GM12878 (cell line): ENCODE results near the gene CARD11. TPM values are rescaled to one million over a fixed set of nuclear protein-coding genes. Genes with fewer than 3 reads are reported as not detected.

Experiments
- BCL11A ChIP-seq: IDR thresholded peaks from 2 replicates; pipeline ENCODE4 v1.6.1; 2011; ENCODE audit warnings: low read depth, low read length
- BHLHE40 ChIP-seq, 2 experiments: fragments of 450-650 bp in 1 of 2; IDR thresholded peaks; 2 replicates each; pipeline ENCODE4 v1.6.1; 2011 to 2017; ENCODE audit warnings: low read depth in 2 of 2, borderline replicate concordance in 1 of 2, improper control_type of control experiment in 1 of 2, low read length in 1 of 2, mild to moderate bottlenecking in 1 of 2
- CBFB ChIP-seq: IDR thresholded peaks from 2 replicates; pipeline ENCODE4 v1.6.1; 2016; ENCODE audit warnings: antibody characterized with exemption, low read depth
- CHD1 ChIP-seq: IDR thresholded peaks from 2 replicates; pipeline ENCODE4 v1.6.1; 2012; ENCODE audit warnings: low read depth, low read length, improper control_type of control experiment
- CHD2 ChIP-seq: IDR thresholded peaks from 2 replicates; pipeline ENCODE4 v1.6.1; 2011; ENCODE audit warnings: low read depth, low read length, improper control_type of control experiment, borderline replicate concordance
- CREM ChIP-seq: IDR thresholded peaks from 2 replicates; pipeline ENCODE4 v1.6.1; 2014; ENCODE audit warnings: antibody characterized with exemption, low read depth
- GABPA ChIP-seq: IDR thresholded peaks from 2 replicates; pipeline ENCODE4 v1.6.1; 2014; ENCODE audit warnings: antibody characterized with exemption, low read depth, mild to moderate bottlenecking, inconsistent platforms
- HDAC6 ChIP-seq: fragments of 200-600 bp; sonication (generic); IDR thresholded peaks from one replicate; pipeline ENCODE4 v1.8.0; 2017; ENCODE audit warnings: antibody characterized with exemption; ENCODE audit not compliant: unreplicated experiment
- IKZF2 ChIP-seq, 2 experiments: fragments of 450-650 bp; IDR thresholded peaks; 2 replicates each; pipeline ENCODE4 v1.6.1; 2017; ENCODE audit warnings: mild to moderate bottlenecking in 2 of 2, moderate library complexity in 2 of 2
- KAT2A ChIP-seq: conservative IDR thresholded peaks from 2 replicates; pipeline ENCODE4 v1.6.1; 2011; ENCODE audit warnings: low read depth, low read length; ENCODE audit not compliant: control insufficient read depth
- MEF2B ChIP-seq: fragments of 450-650 bp; IDR thresholded peaks from 2 replicates; pipeline ENCODE4 v1.6.1; 2018; ENCODE audit warnings: mild to moderate bottlenecking, moderate library complexity; ENCODE audit not compliant: partially characterized antibody, poor library complexity, severe bottlenecking
- NR2C2 ChIP-seq: IDR thresholded peaks from 2 replicates; pipeline ENCODE4 v1.6.1; 2011; ENCODE audit warnings: borderline replicate concordance, low read depth; ENCODE audit not compliant: control insufficient read depth, insufficient read length
- PAX8 ChIP-seq: fragments of 450-650 bp; IDR thresholded peaks from 2 replicates; pipeline ENCODE4 v1.6.1; 2017; ENCODE audit warnings: mild to moderate bottlenecking, moderate library complexity
- RBBP5 ChIP-seq: fragments of 200-600 bp; sonication (generic); conservative IDR thresholded peaks from 2 replicates; pipeline ENCODE4 v1.6.1; 2016
- SMARCA5 ChIP-seq: fragments of 450-650 bp; IDR thresholded peaks from 2 replicates; pipeline ENCODE4 v1.6.1; 2017; ENCODE audit warnings: mild to moderate bottlenecking
- SPI1 ChIP-seq: IDR thresholded peaks from 2 replicates; pipeline ENCODE4 v1.6.1; 2011; ENCODE audit warnings: low read depth, mild to moderate bottlenecking, low read length, moderate library complexity, borderline replicate concordance; ENCODE audit not compliant: insufficient read depth
- SRF ChIP-seq, 2 experiments: IDR thresholded peaks; 2 replicates each; pipeline ENCODE4 v1.6.1; 2011; ENCODE audit warnings: low read depth in 2 of 2, low read length in 2 of 2, mild to moderate bottlenecking in 1 of 2, moderate library complexity in 1 of 2
- STAT1 ChIP-seq: fragments of 450-650 bp; conservative IDR thresholded peaks from 2 replicates; pipeline ENCODE4 v1.6.1; 2014; ENCODE audit warnings: antibody characterized with exemption, mild to moderate bottlenecking
- TAF1 ChIP-seq: IDR thresholded peaks from 2 replicates; pipeline ENCODE4 v1.6.1; 2011; ENCODE audit warnings: mild to moderate bottlenecking, low read depth, low read length, borderline replicate concordance
- YY1 ChIP-seq: IDR thresholded peaks from 2 replicates; pipeline ENCODE4 v1.6.1; 2011; ENCODE audit warnings: low read depth, mild to moderate bottlenecking, low read length
- ZNF24 ChIP-seq: fragments of 450-650 bp; IDR thresholded peaks from 2 replicates; pipeline ENCODE4 v1.6.1; 2017; ENCODE audit warnings: antibody characterized with exemption, mild to moderate bottlenecking
- ZNF274 ChIP-seq: IDR thresholded peaks from one replicate; pipeline ENCODE4 v1.8.0; 2011; ENCODE audit not compliant: insufficient read length, insufficient read depth
- ZNF622 ChIP-seq: fragments of 450-650 bp; IDR thresholded peaks from 2 replicates; pipeline ENCODE4 v1.6.1; 2017; ENCODE audit warnings: mild to moderate bottlenecking, inconsistent platforms
- polyA plus RNA-seq, 11 experiments: library from polyadenylated mRNA; depleted of rRNA in 4 of 11; unstranded in 6 of 11; stranded (reverse) in 5 of 11; fragments of >200 nt; fragmentation: Nextera tagmentation in 4 of 11; fragmentation: Illumina TruSeq in 1 of 11; extraction: Ambion mirVana in 4 of 11; extraction: Trizol in 1 of 11; gene quantifications; 1 replicate in 1 of 11; 2 replicates in 10 of 11; pipeline versions ENCODE4 v1.2.1 to v1.2.3, GENCODE V29; 2011 to 2016; ENCODE audit warnings: inconsistent platforms in 2 of 11, missing spikeins in 2 of 11, low read depth in 1 of 11
- total RNA-seq, 4 experiments: library from RNA; depleted of rRNA in 3 of 4; stranded (reverse); fragments of >200 nt in 3 of 4; fragmentation: Illumina TruSeq in 1 of 4; extraction: Trizol in 1 of 4; gene quantifications; 2 replicates each; pipeline versions ENCODE4 v1.2.1 to v1.2.3, GENCODE V29; 2013 to 2021
- TF ChIP-seq, protein P1 (sequence below): fragments of 450-650 bp; formaldehyde crosslinking; IDR thresholded peaks from 2 replicates; pipeline ENCODE4 v1.4.0; 2022; ENCODE audit warnings: mild to moderate bottlenecking, moderate library complexity
- TF ChIP-seq, protein P2 (sequence below): fragments of 450-650 bp; IDR thresholded peaks from 2 replicates; pipeline ENCODE4 v1.6.1; 2014; ENCODE audit warnings: mild to moderate bottlenecking
- TF ChIP-seq, protein P3 (sequence below): IDR thresholded peaks from 2 replicates; pipeline ENCODE4 v1.6.1; 2011; ENCODE audit warnings: low read depth, mild to moderate bottlenecking, low read length, moderate library complexity, borderline replicate concordance; ENCODE audit errors: extremely low read depth
- TF ChIP-seq, protein P4 (sequence below): fragments of 150-350 bp; IDR thresholded peaks from 2 replicates; pipeline ENCODE4 v1.6.1; 2014; ENCODE audit warnings: mild to moderate bottlenecking, low read depth, low read length

CARD11 gene
- total and polyA plus RNA-seq, 10 of the 15 experiments (the other 5 are each of a cell fraction or from before 2014, with no cell fraction given), result 0.27 to 72.0 (median 28.4) TPM

DNA sequence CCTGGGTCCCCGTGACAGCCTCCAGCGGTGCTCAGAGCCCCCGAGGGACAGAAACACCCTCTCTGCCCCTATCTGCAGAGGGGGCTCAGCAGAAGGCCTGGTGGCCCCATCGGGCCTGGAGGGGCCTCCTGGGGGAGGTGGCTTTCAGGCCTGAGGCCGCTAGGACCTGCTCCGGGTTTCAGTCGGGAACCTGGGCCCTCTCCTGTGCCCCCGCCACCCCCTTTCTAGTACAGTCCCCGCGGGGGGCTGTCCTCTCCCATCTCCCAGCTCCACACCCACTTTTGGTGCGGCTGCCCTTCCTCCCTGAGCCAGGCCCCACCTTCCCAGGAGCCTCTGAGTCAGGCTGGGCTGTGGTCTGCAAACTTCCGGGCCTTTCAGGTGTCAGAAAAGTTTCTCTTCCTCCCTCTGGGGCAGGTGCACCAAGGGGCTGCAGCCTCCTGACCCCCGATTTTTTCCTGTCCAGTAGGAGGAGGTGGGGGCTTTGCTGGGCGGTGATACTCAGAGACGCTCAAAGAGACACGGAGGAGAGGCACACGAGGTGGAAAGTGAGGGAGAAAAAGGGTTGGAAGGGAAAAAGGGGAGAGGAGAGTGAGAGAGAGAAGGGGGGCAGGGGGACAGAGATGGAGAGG, 692 bp downstream of the CARD11 start (continued):
- TF ChIP-seq CREM (peak; percentile 22; the same call in 1 of the 2 replicates), ZNF24 (no peak), TAF1 (peak; percentile 26; the same call in 1 of the 2 replicates), RBBP5 (no peak), CBFB (no peak), IKZF2 (IDR thresholded peaks at IDR 0.05) (peak; percentile 68 to 74), MEF2B (peak; percentile 48), BHLHE40 (IDR thresholded peaks at IDR 0.05; ENCODE audit: borderline replicate concordance in 1 of 2, low read depth in 2 of 2, low read length in 1 of 2) (peak in 1 of 2 experiments; percentile 22; a peak in 1 of 4 replicates), SMARCA5 (no peak), HDAC6 (no peak), NR2C2 (no peak), SPI1 (peak; percentile 88), STAT1 (no peak), CHD1 (0 out of 2 replicates have a peak, but pooled peaks have one; percentile 20), BCL11A (no peak), YY1 (no peak), ZNF622 (no peak), SRF (IDR thresholded peaks at IDR 0.05; ENCODE audit: low read depth in 2 of 2, low read length in 2 of 2) (no peak), PAX8 (no peak), ZNF274 (no peak), GABPA (no peak), KAT2A (no peak), CHD2 (peak; percentile 44; the same call in 1 of the 2 replicates)
- TF ChIP-seq, protein P1, sequence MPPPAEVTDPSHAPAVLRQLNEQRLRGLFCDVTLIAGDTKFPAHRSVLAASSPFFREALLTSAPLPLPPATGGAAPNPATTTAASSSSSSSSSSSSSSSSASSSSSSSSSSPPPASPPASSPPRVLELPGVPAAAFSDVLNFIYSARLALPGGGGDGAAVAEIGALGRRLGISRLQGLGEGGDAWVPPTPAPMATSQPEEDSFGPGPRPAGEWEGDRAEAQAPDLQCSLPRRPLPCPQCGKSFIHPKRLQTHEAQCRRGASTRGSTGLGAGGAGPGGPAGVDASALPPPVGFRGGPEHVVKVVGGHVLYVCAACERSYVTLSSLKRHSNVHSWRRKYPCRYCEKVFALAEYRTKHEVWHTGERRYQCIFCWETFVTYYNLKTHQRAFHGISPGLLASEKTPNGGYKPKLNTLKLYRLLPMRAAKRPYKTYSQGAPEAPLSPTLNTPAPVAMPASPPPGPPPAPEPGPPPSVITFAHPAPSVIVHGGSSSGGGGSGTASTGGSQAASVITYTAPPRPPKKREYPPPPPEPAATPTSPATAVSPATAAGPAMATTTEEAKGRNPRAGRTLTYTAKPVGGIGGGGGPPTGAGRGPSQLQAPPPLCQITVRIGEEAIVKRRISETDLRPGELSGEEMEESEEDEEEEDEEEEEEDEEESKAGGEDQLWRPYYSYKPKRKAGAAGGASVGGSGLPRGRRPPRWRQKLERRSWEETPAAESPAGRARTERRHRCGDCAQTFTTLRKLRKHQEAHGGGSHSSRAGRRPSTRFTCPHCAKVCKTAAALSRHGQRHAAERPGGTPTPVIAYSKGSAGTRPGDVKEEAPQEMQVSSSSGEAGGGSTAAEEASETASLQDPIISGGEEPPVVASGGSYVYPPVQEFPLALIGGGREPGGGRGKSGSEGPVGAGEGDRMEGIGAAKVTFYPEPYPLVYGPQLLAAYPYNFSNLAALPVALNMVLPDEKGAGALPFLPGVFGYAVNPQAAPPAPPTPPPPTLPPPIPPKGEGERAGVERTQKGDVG (CRISPR knock-in tag), result no peak
- TF ChIP-seq, protein P2, sequence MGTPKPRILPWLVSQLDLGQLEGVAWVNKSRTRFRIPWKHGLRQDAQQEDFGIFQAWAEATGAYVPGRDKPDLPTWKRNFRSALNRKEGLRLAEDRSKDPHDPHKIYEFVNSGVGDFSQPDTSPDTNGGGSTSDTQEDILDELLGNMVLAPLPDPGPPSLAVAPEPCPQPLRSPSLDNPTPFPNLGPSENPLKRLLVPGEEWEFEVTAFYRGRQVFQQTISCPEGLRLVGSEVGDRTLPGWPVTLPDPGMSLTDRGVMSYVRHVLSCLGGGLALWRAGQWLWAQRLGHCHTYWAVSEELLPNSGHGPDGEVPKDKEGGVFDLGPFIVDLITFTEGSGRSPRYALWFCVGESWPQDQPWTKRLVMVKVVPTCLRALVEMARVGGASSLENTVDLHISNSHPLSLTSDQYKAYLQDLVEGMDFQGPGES, result no peak
- TF ChIP-seq, protein P3, sequence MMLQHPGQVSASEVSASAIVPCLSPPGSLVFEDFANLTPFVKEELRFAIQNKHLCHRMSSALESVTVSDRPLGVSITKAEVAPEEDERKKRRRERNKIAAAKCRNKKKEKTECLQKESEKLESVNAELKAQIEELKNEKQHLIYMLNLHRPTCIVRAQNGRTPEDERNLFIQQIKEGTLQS, result no peak
- TF ChIP-seq, protein P4, sequence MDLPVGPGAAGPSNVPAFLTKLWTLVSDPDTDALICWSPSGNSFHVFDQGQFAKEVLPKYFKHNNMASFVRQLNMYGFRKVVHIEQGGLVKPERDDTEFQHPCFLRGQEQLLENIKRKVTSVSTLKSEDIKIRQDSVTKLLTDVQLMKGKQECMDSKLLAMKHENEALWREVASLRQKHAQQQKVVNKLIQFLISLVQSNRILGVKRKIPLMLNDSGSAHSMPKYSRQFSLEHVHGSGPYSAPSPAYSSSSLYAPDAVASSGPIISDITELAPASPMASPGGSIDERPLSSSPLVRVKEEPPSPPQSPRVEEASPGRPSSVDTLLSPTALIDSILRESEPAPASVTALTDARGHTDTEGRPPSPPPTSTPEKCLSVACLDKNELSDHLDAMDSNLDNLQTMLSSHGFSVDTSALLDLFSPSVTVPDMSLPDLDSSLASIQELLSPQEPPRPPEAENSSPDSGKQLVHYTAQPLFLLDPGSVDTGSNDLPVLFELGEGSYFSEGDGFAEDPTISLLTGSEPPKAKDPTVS, result no peak
